IMR-90 (cell line): ENCODE results near the gene KIAA0319L. TPM values are rescaled to one million over a fixed set of nuclear protein-coding genes. Genes with fewer than 3 reads are reported as not detected.

Source experiments
- ATAC-seq: fragments of 200-7000 bp; cut with Tn5 transposase; 2 replicates; pipeline ENCODE4 v1.9.1; 2020; ENCODE audit warnings: low read depth, mild to moderate bottlenecking, moderate library complexity
- BruUV-seq: library from RNA; stranded (reverse); fragments of 400-500 nt; replicated peaks from 2 replicates; lab custom pipeline; 2021; lab: Mats Ljungman, UMichigan
- CTCF ChIA-PET: fragments of 300-600 bp; formaldehyde crosslinking; extraction: SDS; loops from one replicate; lab custom pipeline; 2021; ENCODE audit warnings: antibody characterized with exemption; lab: Yijun Ruan, JAX
- POLR2A ChIA-PET: fragments of 300-600 bp; sonication (Branson Sonifier 250); formaldehyde crosslinking; loops from one replicate; lab custom pipeline; 2022; ENCODE audit warnings: antibody characterized with exemption; ENCODE audit not compliant: unreplicated experiment; lab: Charles Lee
- DNase-seq: peaks from one replicate; pipeline ENCODE4 v3.0.0; 2013
- H2AFZ ChIP-seq: replicated peaks from 2 replicates; pipeline ENCODE3; 2013; ENCODE audit warnings: low read length, mild to moderate bottlenecking; ENCODE audit not compliant: poor library complexity
- H2AK5ac ChIP-seq: 2 replicates; pipeline ENCODE4 v1.6.1; 2013; ENCODE audit warnings: low read depth, low read length, inconsistent platforms
- H2AK9ac ChIP-seq: replicated peaks from 2 replicates; pipeline ENCODE3; 2013; ENCODE audit warnings: mild to moderate bottlenecking, low read depth, low read length, moderate library complexity; ENCODE audit not compliant: poor library complexity
- H2BK120ac ChIP-seq: 2 replicates; pipeline ENCODE4 v1.6.1; 2013; ENCODE audit warnings: low read depth, low read length, inconsistent platforms
- H2BK15ac ChIP-seq: 3 replicates; pipeline ENCODE4 v1.6.1; 2013; ENCODE audit warnings: low read depth, low read length, inconsistent platforms
- H2BK20ac ChIP-seq: 2 replicates; pipeline ENCODE4 v1.6.1; 2013; ENCODE audit warnings: low read depth, mild to moderate bottlenecking, inconsistent platforms, low read length, moderate library complexity
- H2BK5ac ChIP-seq: 2 replicates; pipeline ENCODE4 v1.6.1; 2013; ENCODE audit warnings: mild to moderate bottlenecking, low read depth, low read length, inconsistent platforms; ENCODE audit not compliant: poor library complexity, severe bottlenecking
- H3K14ac ChIP-seq: replicated peaks from 2 replicates; pipeline ENCODE4 v1.6.1; 2013; ENCODE audit warnings: low read depth, low read length, inconsistent platforms
- H3K18ac ChIP-seq: 2 replicates; pipeline ENCODE4 v1.6.1; 2013; ENCODE audit warnings: low read depth, low read length, control low read depth
- H3K23ac ChIP-seq: 2 replicates; pipeline ENCODE4 v1.6.1; 2013; ENCODE audit warnings: low read depth, low read length, inconsistent platforms
- H3K27ac ChIP-seq: 2 replicates; pipeline ENCODE4 v1.5.1; 2013; ENCODE audit warnings: mild to moderate bottlenecking, control low read depth, low read length; ENCODE audit not compliant: insufficient read depth
- H3K27me3 ChIP-seq: 2 replicates; pipeline ENCODE4 v1.6.1; 2013; ENCODE audit warnings: low read length; ENCODE audit not compliant: control insufficient read depth, insufficient read depth
- H3K36me3 ChIP-seq: 2 replicates; pipeline ENCODE4 v1.6.1; 2013; ENCODE audit warnings: low read length, mixed read lengths; ENCODE audit not compliant: control insufficient read depth, insufficient read depth
- H3K4ac ChIP-seq: 2 replicates; pipeline ENCODE4 v1.6.1; 2013; ENCODE audit warnings: low read depth, low read length, inconsistent platforms
- H3K4me1 ChIP-seq: 2 replicates; pipeline ENCODE4 v1.6.1; 2013; ENCODE audit warnings: low read length, mixed read lengths; ENCODE audit not compliant: control insufficient read depth, insufficient read depth
- H3K4me2 ChIP-seq: 2 replicates; pipeline ENCODE4 v1.6.1; 2013; ENCODE audit warnings: low read depth, mild to moderate bottlenecking, control low read depth, low read length, moderate library complexity
- H3K4me3 ChIP-seq: 2 replicates; pipeline ENCODE4 v1.5.1; 2013; ENCODE audit warnings: low read depth, mild to moderate bottlenecking, control low read depth, low read length, moderate library complexity; ENCODE audit not compliant: insufficient read depth
- H3K56ac ChIP-seq: 2 replicates; pipeline ENCODE4 v1.6.1; 2013; ENCODE audit warnings: low read length, inconsistent platforms; ENCODE audit not compliant: insufficient read depth; ENCODE audit errors: extremely low read depth
- H3K79me1 ChIP-seq, 2 experiments: 2 replicates each; pipeline ENCODE4 v1.6.1; 2013; ENCODE audit warnings: low read length in 2 of 2, inconsistent platforms in 1 of 2, low read depth in 1 of 2
- H3K9ac ChIP-seq: 2 replicates; pipeline ENCODE4 v1.6.1; 2013; ENCODE audit warnings: low read depth, low read length, control low read depth
- H3K9me1 ChIP-seq: 2 replicates; pipeline ENCODE4 v1.6.1; 2013; ENCODE audit warnings: low read length, inconsistent platforms; ENCODE audit not compliant: insufficient read depth
- H3K9me3 ChIP-seq: 2 replicates; pipeline ENCODE4 v1.6.1; 2013; ENCODE audit warnings: low read length; ENCODE audit not compliant: control insufficient read depth, insufficient read depth
- H4K20me1 ChIP-seq: 2 replicates; pipeline ENCODE4 v1.6.1; 2013; ENCODE audit warnings: low read length, inconsistent platforms; ENCODE audit not compliant: insufficient read depth
- H4K5ac ChIP-seq: 2 replicates; pipeline ENCODE4 v1.6.1; 2013; ENCODE audit warnings: mild to moderate bottlenecking, low read depth, low read length, control low read depth
- H4K8ac ChIP-seq, 2 experiments: 2 replicates each; pipeline ENCODE4 v1.6.1; 2013; ENCODE audit warnings: low read depth in 2 of 2, low read length in 2 of 2, control low read depth in 1 of 2, inconsistent platforms in 1 of 2
- H4K91ac ChIP-seq: 2 replicates; pipeline ENCODE4 v1.6.1; 2013; ENCODE audit warnings: low read depth, low read length, inconsistent platforms; ENCODE audit not compliant: insufficient read depth
- BHLHE40 ChIP-seq: fragments of 150-350 bp; IDR thresholded peaks from 2 replicates; pipeline ENCODE4 v1.6.1; 2016; ENCODE audit warnings: mild to moderate bottlenecking, low read depth, low read length
- CEBPB ChIP-seq: IDR thresholded peaks from 2 replicates; pipeline ENCODE4 v1.6.1; 2012; ENCODE audit warnings: low read depth, low read length, improper control_type of control experiment
- CHD1 ChIP-seq: IDR thresholded peaks from 2 replicates; pipeline ENCODE4 v1.6.1; 2012; ENCODE audit warnings: low read depth, low read length, improper control_type of control experiment
- FOS ChIP-seq: fragments of 150-350 bp; IDR thresholded peaks from 2 replicates; pipeline ENCODE4 v1.6.1; 2016; ENCODE audit warnings: low read depth, low read length
- MAFK ChIP-seq: IDR thresholded peaks from 2 replicates; pipeline ENCODE4 v1.6.1; 2012; ENCODE audit warnings: low read depth, low read length, improper control_type of control experiment
- MAZ ChIP-seq: IDR thresholded peaks from 2 replicates; pipeline ENCODE4 v1.6.1; 2012; ENCODE audit warnings: low read depth, mild to moderate bottlenecking, low read length, improper control_type of control experiment, moderate library complexity, borderline replicate concordance
- MXI1 ChIP-seq: IDR thresholded peaks from 2 replicates; pipeline ENCODE4 v1.6.1; 2012; ENCODE audit warnings: low read depth, mild to moderate bottlenecking, low read length, moderate library complexity, borderline replicate concordance
- NFE2L2 ChIP-seq: fragments of 150-350 bp; IDR thresholded peaks from 2 replicates; pipeline ENCODE4 v1.6.1; 2016; ENCODE audit warnings: low read depth, mild to moderate bottlenecking, low read length
- POLR2A ChIP-seq: IDR thresholded peaks from 2 replicates; pipeline ENCODE4 v1.6.1; 2012; ENCODE audit warnings: mild to moderate bottlenecking, low read depth, low read length
- RAD21 ChIP-seq: IDR thresholded peaks from 2 replicates; pipeline ENCODE4 v1.6.1; 2012; ENCODE audit warnings: low read length, improper control_type of control experiment
- RCOR1 ChIP-seq: IDR thresholded peaks from 2 replicates; pipeline ENCODE4 v1.6.1; 2012; ENCODE audit warnings: mild to moderate bottlenecking, low read length, improper control_type of control experiment; ENCODE audit not compliant: insufficient replicate concordance
- RFX5 ChIP-seq: IDR thresholded peaks from 2 replicates; pipeline ENCODE4 v1.8.0; 2012; ENCODE audit warnings: low read depth, mild to moderate bottlenecking, low read length, moderate library complexity
- SMC3 ChIP-seq: fragments of 150-350 bp; IDR thresholded peaks from 2 replicates; pipeline ENCODE4 v1.6.1; 2016; ENCODE audit warnings: low read depth, mild to moderate bottlenecking, antibody characterized with exemption, low read length, moderate library complexity
- WGBS, 2 experiments: methylation state at CpG; one replicate each; pipeline versions ENCODE4 v1.1.5 to v1.1.7; 2013; ENCODE audit warnings: missing lambda C conversion rate in 2 of 2; ENCODE audit not compliant: insufficient read length in 1 of 2; ENCODE audit errors: extremely low coverage in 2 of 2; 5-methylcytosine and 5-hydroxymethylcytosine counted together
- dilution Hi-C: fragments of 300-500 bp; cut with HindIII; formaldehyde crosslinking; loops from one replicate; pipeline ENCODE4 v1.14.3; 2018; ENCODE audit warnings: low sequenced_read_pairs; ENCODE audit not compliant: unreplicated experiment
- in situ Hi-C: fragments of 300-500 bp; cut with MboI; formaldehyde crosslinking; loops from 3 replicates; pipeline ENCODE4 v1.14.3; 2019; ENCODE audit warnings: low sequenced_read_pairs, inconsistent platforms, mixed read lengths
- intact Hi-C: fragments of 100-400 bp; cut with micrococcal nuclease; formaldehyde crosslinking; loops from 2 replicates; pipeline ENCODE4 v1.10.0; 2022
- polyA plus RNA-seq, 3 experiments: library from polyadenylated mRNA; depleted of rRNA; stranded (reverse); fragments of >200 nt; gene quantifications; 2 replicates each; pipeline ENCODE4 v1.2.3, GENCODE V29; 2012; ENCODE audit warnings: low replicate concordance in 1 of 3
- total RNA-seq: library from RNA; depleted of rRNA; stranded (reverse); fragments of >200 nt; gene quantifications from 2 replicates; pipeline ENCODE4 v1.2.3, GENCODE V29; 2012
- TF ChIP-seq, protein P1 (sequence below): fragments of 150-350 bp; IDR thresholded peaks from 2 replicates; pipeline ENCODE4 v1.6.1; 2017; ENCODE audit warnings: mild to moderate bottlenecking, antibody characterized with exemption, low read length, low read depth
- TF ChIP-seq, protein P2 (sequence below): conservative IDR thresholded peaks from 2 replicates; pipeline ENCODE4 v1.5.1; 2012; ENCODE audit warnings: mild to moderate bottlenecking, low read depth, low read length, improper control_type of control experiment

Gene KIAA0319L
- total and polyA plus RNA-seq, 2 of the 4 experiments (the other 2 are of a cell fraction) = 38.0 to 49.8 TPM

DNA sequence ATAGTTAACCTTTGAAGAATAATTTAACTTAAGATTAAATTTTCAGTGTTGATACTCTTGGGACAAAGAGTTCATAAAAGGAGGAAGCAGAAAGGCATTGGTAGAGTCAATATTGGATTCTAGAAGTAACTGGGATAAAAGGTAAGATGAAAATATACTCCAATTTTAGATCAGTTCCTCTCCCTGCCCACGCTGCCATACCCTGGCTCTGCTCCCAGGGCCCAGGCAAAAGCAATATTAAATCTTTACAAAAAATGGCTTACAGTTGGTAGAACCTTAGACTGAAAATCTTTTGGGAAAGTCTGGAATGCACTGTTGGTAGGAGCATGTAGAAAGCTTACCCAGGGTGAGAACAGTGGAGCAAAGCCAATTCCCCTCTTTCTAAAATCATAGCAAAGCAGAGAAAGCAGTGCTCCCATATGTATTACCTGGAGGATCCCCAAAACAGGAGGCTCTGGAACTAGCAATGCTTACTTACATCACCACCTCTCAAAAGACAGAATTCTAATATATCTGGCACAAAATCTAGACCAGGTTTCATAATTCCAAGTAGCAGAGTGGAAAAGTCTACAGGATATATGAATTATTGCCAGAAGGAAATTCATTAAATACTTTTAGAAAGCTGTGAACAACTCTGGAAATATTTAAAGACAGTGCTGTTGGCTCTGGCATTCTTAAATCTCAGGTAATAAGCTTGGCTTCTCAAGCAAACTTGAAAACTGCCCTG is 24.5 kb downstream of the KIAA0319L start (continued):
- TF ChIP-seq FOS = no peak

GRCh38 chr1:35531368-35531767 is 25.8 kb downstream of the KIAA0319L start:
- Histone ChIP-seq H3K9me3 (peaks cover 3% of the 10 kb centered on the region; the same call in 1 of the 2 replicates), H3K27ac (no peak overlapping the region), H3K4ac (no peak overlapping the region), H2BK20ac (no peak overlapping the region), H4K5ac (no peak overlapping the region), H2BK15ac (no peak overlapping the region), H4K91ac (no peak overlapping the region), H3K18ac (no peak overlapping the region), H2BK5ac (no peak overlapping the region), H3K4me2 (no peak overlapping the region), H3K79me1 (peaks cover 20 to 33% of the 10 kb centered on the region in 2 experiments), H3K36me3 (peaks cover 11% of the 10 kb centered on the region; the same call in 1 of the 2 replicates), H4K8ac (no peak overlapping the region), H3K23ac (no peak overlapping the region), H3K4me3 (no peak overlapping the region), H2AK9ac (no peak overlapping the region), H3K27me3 (no peaks in the 10 kb centered on the region), H3K14ac (no peak overlapping the region), H2AFZ (no peak overlapping the region), H3K9me1 (no peaks in the 10 kb centered on the region), H3K56ac (no peak overlapping the region), H3K4me1 (peaks cover 4% of the 10 kb centered on the region; the same call in 1 of the 2 replicates), H2BK120ac (no peak overlapping the region), H2AK5ac (no peak overlapping the region), H4K20me1 (no peaks in the 10 kb centered on the region; the same call in 1 of the 2 replicates), H3K9ac (no peak overlapping the region)
- no peak for ATAC-seq
- dilution Hi-C loops (no loop called here), intact Hi-C loops (no loop called here), in situ Hi-C loops (no loop called here)
- BruUV-seq = no TSS peak
- no peak for DNase-seq
- CTCF ChIA-PET = interaction anchor here (0.6 kb wide), 1 partner anchor 251 kb away, joined by 3 read pairs; no protein-coding TSS in a partner anchor
- POLR2A ChIA-PET = no interaction called here
- 100% methylated on average over 1 of the region's 6 CpGs; no CpG with 5 or more reads in 1 of the 2 experiments for WGBS, 2 experiments
- TF ChIP-seq FOS (no peak), MAZ (no peak), RAD21 (no peak), RFX5 (no peak), CHD1 (no peak), NFE2L2 (no peak), SMC3 (no peak), MAFK (no peak), MXI1 (no peak), POLR2A (no peak), CEBPB (no peak), RCOR1 (no peak), BHLHE40 (no peak)
- TF ChIP-seq, protein P1, sequence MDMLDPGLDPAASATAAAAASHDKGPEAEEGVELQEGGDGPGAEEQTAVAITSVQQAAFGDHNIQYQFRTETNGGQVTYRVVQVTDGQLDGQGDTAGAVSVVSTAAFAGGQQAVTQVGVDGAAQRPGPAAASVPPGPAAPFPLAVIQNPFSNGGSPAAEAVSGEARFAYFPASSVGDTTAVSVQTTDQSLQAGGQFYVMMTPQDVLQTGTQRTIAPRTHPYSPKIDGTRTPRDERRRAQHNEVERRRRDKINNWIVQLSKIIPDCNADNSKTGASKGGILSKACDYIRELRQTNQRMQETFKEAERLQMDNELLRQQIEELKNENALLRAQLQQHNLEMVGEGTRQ = no peak
- TF ChIP-seq, protein P2, sequence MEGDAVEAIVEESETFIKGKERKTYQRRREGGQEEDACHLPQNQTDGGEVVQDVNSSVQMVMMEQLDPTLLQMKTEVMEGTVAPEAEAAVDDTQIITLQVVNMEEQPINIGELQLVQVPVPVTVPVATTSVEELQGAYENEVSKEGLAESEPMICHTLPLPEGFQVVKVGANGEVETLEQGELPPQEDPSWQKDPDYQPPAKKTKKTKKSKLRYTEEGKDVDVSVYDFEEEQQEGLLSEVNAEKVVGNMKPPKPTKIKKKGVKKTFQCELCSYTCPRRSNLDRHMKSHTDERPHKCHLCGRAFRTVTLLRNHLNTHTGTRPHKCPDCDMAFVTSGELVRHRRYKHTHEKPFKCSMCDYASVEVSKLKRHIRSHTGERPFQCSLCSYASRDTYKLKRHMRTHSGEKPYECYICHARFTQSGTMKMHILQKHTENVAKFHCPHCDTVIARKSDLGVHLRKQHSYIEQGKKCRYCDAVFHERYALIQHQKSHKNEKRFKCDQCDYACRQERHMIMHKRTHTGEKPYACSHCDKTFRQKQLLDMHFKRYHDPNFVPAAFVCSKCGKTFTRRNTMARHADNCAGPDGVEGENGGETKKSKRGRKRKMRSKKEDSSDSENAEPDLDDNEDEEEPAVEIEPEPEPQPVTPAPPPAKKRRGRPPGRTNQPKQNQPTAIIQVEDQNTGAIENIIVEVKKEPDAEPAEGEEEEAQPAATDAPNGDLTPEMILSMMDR = no peak
